GM18858 (cell line): ENCODE data around the gene QRICH1.
A peak's percentile ranks its signal among the peaks of the same experiment; 100 is the strongest.

Source experiments
- ATAC-seq: cut with Tn5 transposase; IDR thresholded peaks from one replicate; pipeline ENCODE4 v1.9.1; 2021; ENCODE audit not compliant: unreplicated experiment

Gene QRICH1

GRCh38 chr3:49034650-49035049 lies 59.2 kb downstream of the QRICH1 start:
- no peak for ATAC-seq

GRCh38 chr3:49032646-49033304 lies 61.1 kb downstream of the QRICH1 start:
- ATAC-seq = no peak

DNA sequence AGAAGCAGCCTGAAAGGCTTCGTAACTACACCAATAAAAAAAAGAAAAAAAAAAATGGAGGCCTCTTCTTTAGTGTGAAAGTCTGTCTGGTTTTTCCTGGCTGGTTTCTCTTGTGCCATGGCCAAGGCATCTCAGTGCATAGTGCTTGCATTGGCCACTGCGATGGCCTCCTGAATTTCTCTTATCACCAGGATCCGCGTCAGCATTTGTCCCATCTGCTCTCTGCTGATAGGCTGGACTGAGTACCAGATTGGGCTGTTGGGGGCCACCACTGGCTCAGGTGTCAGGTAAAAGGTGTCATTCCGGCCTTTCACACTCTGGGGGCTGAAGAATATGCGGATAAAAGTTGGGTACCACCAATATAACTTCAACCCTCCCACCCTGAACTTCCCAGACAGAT lies 63.5 kb downstream of the QRICH1 start:
- no peak for ATAC-seq

DNA sequence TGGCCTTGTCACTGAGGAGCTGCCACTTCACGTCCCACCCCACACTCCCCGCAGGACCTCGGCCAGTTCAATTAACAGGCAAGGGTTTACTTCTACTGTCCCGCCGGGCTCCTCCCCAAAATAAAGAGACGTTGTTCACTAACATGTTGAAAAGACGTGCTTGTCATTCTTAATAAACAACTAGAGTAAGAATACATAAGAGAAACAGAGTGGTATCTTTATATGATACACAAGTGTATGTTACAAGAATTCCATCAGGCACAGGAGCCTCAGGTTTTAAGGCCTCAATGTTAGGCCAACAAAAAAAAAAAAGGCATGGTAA lies 64.3 kb downstream of the QRICH1 start:
- no peak for ATAC-seq

DNA sequence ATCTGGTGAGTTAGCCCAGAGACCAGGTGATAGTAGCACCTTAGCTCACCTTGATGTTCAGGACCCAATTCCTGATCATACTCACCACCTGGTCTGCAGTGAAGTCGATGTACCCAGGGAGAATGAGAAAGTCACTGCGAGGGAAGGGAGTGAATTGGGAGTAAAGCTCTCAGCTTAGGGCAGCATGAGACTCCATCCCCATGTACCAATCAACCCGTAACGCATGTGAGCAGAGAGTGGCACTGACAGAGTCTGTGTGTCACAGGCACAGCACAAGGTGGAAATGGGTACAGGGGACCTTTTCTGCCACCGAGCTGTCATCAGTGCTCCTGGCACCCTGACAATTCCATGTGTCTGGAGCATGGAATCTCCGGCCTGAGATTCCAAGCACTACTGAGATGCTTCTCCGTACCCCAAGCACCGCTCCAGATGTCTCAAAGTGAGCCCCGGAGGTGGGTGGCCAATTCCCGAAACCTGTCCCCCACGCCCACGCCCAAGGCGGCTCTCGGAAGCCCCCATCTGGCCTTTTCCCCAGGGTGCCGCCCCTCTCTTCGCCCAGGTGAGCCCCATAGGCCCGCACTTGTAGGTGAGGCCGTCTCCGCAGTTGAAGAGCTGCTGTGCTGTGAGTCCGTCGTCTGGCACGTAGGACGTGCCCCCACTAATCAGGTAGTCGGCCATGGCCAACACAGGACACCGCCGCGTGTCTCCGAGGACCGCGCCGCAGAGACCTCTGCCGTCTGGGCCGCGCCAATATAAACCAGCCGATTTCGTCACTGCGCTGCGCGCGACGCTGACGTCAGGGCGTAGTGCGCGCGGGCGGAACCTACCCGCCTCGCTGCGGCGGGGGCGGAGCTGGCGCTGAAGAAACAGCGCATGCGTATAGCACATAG lies 65.0 kb downstream of the QRICH1 start, which contains the start of gene IMPDH2:
Gene IMPDH2, minus strand, starts transcription at position 726 of the 890 bp plus-strand sequence. Its CDS starts 48 bp downstream, at position 678.
- peak; percentile 76 for ATAC-seq

- no peak for ATAC-seq
Measured at GRCh38 chr3:49028298-49028672, 65.6 kb downstream of the QRICH1 start.

GRCh38 chr3:49027634-49028033 lies 66.2 kb downstream of the QRICH1 start:
- ATAC-seq = no peak

- no peak for ATAC-seq
Measured at GRCh38 chr3:49026536-49026935, 67.3 kb downstream of the QRICH1 start.

DNA sequence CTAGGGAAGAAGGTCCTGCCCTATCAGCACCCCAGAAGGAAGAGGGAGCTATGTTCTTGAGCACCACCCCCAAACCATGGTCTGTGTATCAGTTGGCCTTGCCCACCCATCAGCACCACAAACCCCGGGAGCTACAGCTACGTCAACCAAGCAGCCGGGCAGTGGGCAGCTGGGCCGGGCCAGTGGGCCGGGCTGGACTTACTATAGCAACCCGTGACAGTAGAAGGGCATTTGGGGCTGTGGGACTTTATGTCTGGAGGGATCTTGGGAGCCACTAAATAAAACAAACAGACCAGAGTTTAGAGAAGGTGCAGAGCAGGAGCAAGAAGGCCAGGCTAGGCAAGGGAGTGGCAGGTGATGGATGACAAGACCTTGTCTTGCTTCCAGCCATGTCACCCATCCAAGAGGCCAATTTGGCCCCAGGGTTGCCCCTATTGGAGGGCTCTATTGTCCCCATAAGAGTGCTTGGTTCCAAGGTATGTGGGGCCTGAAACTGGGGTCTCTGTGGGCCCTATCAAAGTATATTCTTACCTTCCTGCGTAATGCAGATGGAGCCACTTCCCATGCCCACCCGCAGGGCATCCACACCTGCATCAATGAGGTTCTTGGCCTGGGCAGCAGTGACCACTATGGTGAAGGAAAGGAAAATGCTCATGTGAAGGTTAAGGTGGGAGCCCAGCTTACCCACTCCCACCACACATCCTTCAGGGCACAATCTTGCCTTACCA lies 67.9 kb downstream of the QRICH1 start:
- no peak for ATAC-seq

DNA sequence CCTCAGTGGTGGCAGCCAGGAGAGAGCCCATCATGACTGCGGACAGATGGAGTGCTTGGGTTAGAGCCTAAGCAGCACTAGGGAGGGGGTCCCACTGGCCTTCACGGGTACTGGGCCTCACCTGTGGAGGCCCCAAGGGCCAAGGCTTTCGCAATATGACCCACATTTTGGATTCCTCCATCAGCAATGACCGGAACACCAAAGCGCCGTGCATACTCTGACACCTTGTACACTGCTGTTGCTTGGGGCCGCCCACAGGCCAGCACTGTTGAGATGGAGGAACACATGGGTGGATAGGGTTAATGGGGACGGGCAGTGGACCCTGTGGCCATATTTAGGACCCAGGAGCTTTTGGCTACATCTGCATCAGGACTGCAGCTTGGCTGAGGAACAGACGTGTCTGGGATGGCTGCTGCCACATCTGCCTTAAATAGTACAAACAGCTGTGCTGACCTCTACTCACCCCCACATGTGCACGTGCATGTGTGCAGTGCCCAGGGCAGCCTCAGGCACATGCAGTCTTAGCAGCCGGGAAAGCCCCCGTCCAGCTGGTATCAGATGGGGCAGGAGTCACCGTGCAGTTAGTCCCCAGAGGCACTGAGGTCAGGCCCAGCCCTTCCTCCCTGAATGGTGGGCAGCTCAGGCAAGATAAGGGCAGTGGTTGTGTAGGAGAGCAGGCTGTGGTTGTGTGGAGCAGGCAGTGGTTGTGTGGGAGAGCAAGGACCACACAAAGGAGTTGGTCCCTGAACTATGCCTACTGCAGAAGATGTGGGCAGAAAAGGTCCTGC lies 68.7 kb downstream of the QRICH1 start:
- ATAC-seq = no peak

DNA sequence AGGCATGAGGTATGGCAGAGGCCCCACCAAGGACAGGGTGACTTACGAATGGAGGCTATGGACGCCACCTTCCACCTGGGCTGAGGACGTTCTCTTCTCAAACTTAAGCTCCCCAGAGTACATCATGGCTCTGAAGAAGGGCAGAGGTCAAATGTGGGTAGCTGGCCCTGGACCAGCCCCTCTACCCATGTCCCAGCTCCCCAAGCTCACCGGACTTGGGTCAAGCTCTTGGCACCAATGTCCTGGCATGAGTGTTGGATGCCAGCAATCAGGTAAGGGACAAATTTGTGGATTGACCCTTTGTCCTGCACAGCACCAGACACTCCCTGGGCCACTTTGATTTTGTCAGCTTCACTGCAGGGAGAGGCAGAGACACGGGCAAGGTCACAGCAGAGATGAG lies 69.4 kb downstream of the QRICH1 start:
- ATAC-seq = no peak

DNA sequence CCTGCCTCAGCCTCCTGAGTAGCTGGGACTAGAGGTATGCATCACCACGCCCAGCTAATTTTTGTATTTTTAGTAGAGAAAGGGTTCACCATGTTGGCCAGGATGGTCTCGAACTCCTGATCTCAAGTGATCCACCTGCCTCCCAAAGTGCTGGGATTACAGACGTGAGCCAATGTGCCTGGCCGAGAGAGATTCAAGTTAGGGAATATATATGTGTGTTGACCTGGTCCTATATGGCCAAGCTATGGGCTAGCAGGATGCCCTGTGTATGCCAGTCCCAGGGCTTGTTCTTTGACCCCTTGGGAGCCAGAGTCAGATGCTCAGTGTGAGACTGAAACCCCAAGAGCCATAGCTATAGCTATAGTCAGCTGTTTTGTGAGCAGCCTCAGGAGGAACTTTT lies 70.1 kb downstream of the QRICH1 start:
- no peak for ATAC-seq

GRCh38 chr3:49022688-49023171 lies 71.1 kb downstream of the QRICH1 start:
- ATAC-seq = no peak

DNA sequence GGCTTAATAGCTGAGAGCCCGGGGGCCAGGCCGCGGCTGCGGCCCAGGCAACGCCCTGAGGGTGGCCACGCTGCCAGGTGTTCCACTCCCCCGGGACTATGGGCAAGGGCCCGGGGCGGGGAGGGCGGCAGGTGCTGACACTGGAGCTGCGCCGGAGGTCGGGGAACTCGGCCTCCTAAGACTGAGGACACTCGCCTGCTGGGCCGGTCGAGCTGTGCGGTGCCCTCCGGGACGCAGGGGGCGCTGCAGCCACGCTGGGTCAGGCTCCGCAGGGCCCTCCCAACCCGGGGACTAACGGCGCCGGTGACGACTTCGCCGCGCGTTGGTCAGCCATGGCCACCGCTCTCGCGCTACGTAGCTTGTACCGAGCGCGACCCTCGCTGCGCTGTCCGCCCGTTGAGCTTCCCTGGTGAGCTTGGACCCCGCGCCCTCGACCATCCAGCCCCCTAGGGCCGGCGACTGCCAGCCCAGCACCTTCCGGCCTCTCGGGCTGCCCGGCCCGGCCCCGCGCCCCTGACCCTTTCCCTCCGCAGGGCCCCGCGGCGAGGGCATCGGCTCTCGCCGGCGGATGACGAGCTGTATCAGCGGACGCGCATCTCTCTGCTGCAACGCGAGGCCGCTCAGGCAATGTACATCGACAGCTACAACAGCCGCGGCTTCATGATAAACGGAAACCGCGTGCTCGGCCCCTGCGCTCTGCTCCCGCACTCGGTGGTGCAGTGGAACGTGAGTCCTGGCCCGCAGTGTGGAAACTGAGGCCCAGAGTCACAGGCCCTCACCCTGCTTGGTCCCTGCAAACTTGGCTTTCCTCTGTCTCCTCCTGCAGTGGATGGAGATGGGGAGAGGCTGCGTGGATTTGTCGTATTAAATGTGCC lies 71.8 kb downstream of the QRICH1 start, which contains the start of gene NDUFAF3:
Gene NDUFAF3, plus strand, starts transcription at position 309 of the 875 bp plus-strand sequence. Its CDS starts 24 bp downstream, at position 333.
- ATAC-seq = peak; percentile 41

GRCh38 chr3:49021213-49021812 lies 72.6 kb downstream of the QRICH1 start:
- peak; percentile 34 for ATAC-seq

GRCh38 chr3:49020330-49021212 lies 73.3 kb downstream of the QRICH1 start:
- no peak for ATAC-seq

DNA sequence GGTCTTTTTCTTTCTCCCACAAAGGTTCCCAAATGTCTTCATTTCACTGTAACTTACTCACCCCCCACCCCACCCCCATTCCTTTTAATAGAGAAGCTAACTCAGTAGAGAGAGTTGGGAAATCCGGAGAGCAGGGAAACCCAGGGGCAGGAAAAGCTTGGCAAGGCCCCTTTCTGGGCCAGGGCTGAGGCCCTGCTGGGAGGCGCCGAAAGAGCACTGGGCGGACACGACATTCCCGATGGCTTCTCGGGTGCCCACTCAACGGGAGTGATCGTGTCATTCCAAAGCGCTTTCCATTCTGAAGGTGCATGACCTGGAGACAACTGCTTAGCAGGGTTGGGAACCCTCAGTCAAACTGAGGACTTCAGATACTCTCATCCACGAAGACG lies 73.9 kb downstream of the QRICH1 start:
- no peak for ATAC-seq

- ATAC-seq = no peak
Measured at GRCh38 chr3:49018707-49019006, 75.2 kb downstream of the QRICH1 start.
